ENCODE measurements around the gene TNFAIP3. TPM values are rescaled to one million over a fixed set of nuclear protein-coding genes. Genes with fewer than 3 reads are reported as not detected.
"Not testable (repeated sequence)": the region's sequence is repeated elsewhere in the genome, so short reads cannot be mapped to it uniquely, and the experiment has no call there.

The TNFAIP3 gene
- total RNA-seq, 1 donor from 2014 or later, result 68.9 TPM

- no peaks in the 10 kb centered on the region for H3K4me1 Mint-ChIP-seq
- no peaks in the 10 kb centered on the region for H3K27me3 Mint-ChIP-seq (ENCODE audit: low read depth)
- TF ChIP-seq CTCF (IDR thresholded peaks at IDR 0.05; ENCODE audit: unreplicated experiment), result no peak
- peaks cover 13% of the 10 kb centered on the region for H3K36me3 Mint-ChIP-seq
- peaks cover 50% of the 10 kb centered on the region for H3K9me3 Mint-ChIP-seq
- no peak overlapping the region for H3K4me3 Mint-ChIP-seq
- DNase-seq (ENCODE audit: low spot score in 2 of 2, unreplicated experiment in 2 of 2), result no peak
- no peak overlapping the region for H3K27ac Mint-ChIP-seq
Observed at GRCh38 chr6:137836788-137837187, 30.3 kb upstream of the TNFAIP3 start.

GRCh38 chr6:137838090-137838489 lies 29.0 kb upstream of the TNFAIP3 start:
- not testable (repeated sequence) for H3K4me1 Mint-ChIP-seq

GRCh38 chr6:137838597-137838996 lies 28.5 kb upstream of the TNFAIP3 start:
- H3K27me3 Mint-ChIP-seq (ENCODE audit: low read depth); H3K27ac Mint-ChIP-seq; H3K4me1 Mint-ChIP-seq; DNase-seq (ENCODE audit: low spot score in 2 of 2, unreplicated experiment in 2 of 2); H3K4me3 Mint-ChIP-seq: not testable (repeated sequence)
- peaks cover 13% of the 10 kb centered on the region for H3K36me3 Mint-ChIP-seq
- H3K9me3 Mint-ChIP-seq, result peaks cover 60% of the 10 kb centered on the region

More at GRCh38 chr6:137838090-137838489, 29.0 kb upstream of the TNFAIP3 start:
- not testable (repeated sequence) for H3K27ac Mint-ChIP-seq; H3K4me3 Mint-ChIP-seq; DNase-seq (ENCODE audit: low spot score in 2 of 2, unreplicated experiment in 2 of 2); H3K27me3 Mint-ChIP-seq (ENCODE audit: low read depth)
- Mint-ChIP-seq H3K36me3 (peaks cover 13% of the 10 kb centered on the region), H3K9me3 (peaks cover 60% of the 10 kb centered on the region)

- Mint-ChIP-seq H3K9me3 (peaks cover 60% of the 10 kb centered on the region), H3K27me3 (ENCODE audit: low read depth) (no peaks in the 10 kb centered on the region), H3K27ac (no peak overlapping the region), H3K4me3 (no peak overlapping the region), H3K36me3 (peaks cover 13% of the 10 kb centered on the region), H3K4me1 (no peaks in the 10 kb centered on the region)
- DNase-seq (ENCODE audit: low spot score in 2 of 2, unreplicated experiment in 2 of 2), result no peak
- TF ChIP-seq CTCF (IDR thresholded peaks at IDR 0.05; ENCODE audit: unreplicated experiment), result no peak
Observed at GRCh38 chr6:137839076-137839475, 28.0 kb upstream of the TNFAIP3 start.

- DNase-seq (ENCODE audit: low spot score in 2 of 2, unreplicated experiment in 2 of 2), result no peak
- Mint-ChIP-seq H3K27ac (no peak overlapping the region), H3K27me3 (ENCODE audit: low read depth) (no peaks in the 10 kb centered on the region), H3K36me3 (peaks cover 13% of the 10 kb centered on the region), H3K4me3 (no peak overlapping the region), H3K9me3 (peaks cover 57% of the 10 kb centered on the region), H3K4me1 (no peaks in the 10 kb centered on the region)
- no peak for TF ChIP-seq CTCF (IDR thresholded peaks at IDR 0.05; ENCODE audit: unreplicated experiment)
Observed at GRCh38 chr6:137840252-137840651, 26.8 kb upstream of the TNFAIP3 start.

- TF ChIP-seq CTCF (IDR thresholded peaks at IDR 0.05; ENCODE audit: unreplicated experiment), result no peak
- Mint-ChIP-seq H3K4me3 (no peak overlapping the region), H3K27ac (no peak overlapping the region), H3K27me3 (ENCODE audit: low read depth) (no peaks in the 10 kb centered on the region), H3K4me1 (no peaks in the 10 kb centered on the region), H3K36me3 (peaks cover 9% of the 10 kb centered on the region), H3K9me3 (peaks cover 46% of the 10 kb centered on the region)
- no peak for DNase-seq (ENCODE audit: low spot score in 2 of 2, unreplicated experiment in 2 of 2)
Observed at GRCh38 chr6:137843211-137843610, 23.8 kb upstream of the TNFAIP3 start.

GRCh38 chr6:137844327-137844726 lies 22.7 kb upstream of the TNFAIP3 start:
- not testable (repeated sequence) for DNase-seq (ENCODE audit: low spot score in 2 of 2, unreplicated experiment in 2 of 2); H3K27ac Mint-ChIP-seq; H3K4me1 Mint-ChIP-seq

GRCh38 chr6:137844773-137845172 lies 22.3 kb upstream of the TNFAIP3 start:
- H3K36me3 Mint-ChIP-seq, H3K4me1 Mint-ChIP-seq: not testable (repeated sequence)
- H3K9me3 Mint-ChIP-seq, result peaks cover 31% of the 10 kb centered on the region

More at GRCh38 chr6:137844327-137844726, 22.7 kb upstream of the TNFAIP3 start:
- not testable (repeated sequence) for H3K27me3 Mint-ChIP-seq (ENCODE audit: low read depth); H3K4me3 Mint-ChIP-seq; H3K36me3 Mint-ChIP-seq
- H3K9me3 Mint-ChIP-seq, result peaks cover 35% of the 10 kb centered on the region

More at GRCh38 chr6:137844773-137845172, 22.3 kb upstream of the TNFAIP3 start:
- H3K27ac Mint-ChIP-seq; H3K27me3 Mint-ChIP-seq (ENCODE audit: low read depth); H3K4me3 Mint-ChIP-seq; DNase-seq (ENCODE audit: low spot score in 2 of 2, unreplicated experiment in 2 of 2): not testable (repeated sequence)

All from mesothelial cell of epicardium (in vitro differentiated cells).